PFSK-1 (cell line): Measurements from ENCODE around the gene TNFRSF21.

Source experiments
- FOXP2 ChIP-seq: optimal IDR thresholded peaks from 2 replicates; pipeline ENCODE3; 2011; ENCODE audit warnings: borderline replicate concordance, control low read depth, inconsistent platforms; ENCODE audit not compliant: insufficient read depth; ENCODE audit errors: extremely low read length, extremely low read depth
- POLR2AphosphoS5 ChIP-seq: IDR thresholded peaks from 2 replicates; pipeline ENCODE4 v1.6.1; 2012; ENCODE audit warnings: low read depth, mild to moderate bottlenecking, control low read depth, low read length, moderate library complexity
- REST ChIP-seq, 2 experiments: IDR thresholded peaks; 2 replicates each; pipeline versions ENCODE4 v1.6.1 to v1.8.0; 2011 to 2012; ENCODE audit warnings: low read depth in 2 of 2, low read length in 2 of 2, control low read depth in 1 of 2, inconsistent platforms in 1 of 2, mild to moderate bottlenecking in 1 of 2, moderate library complexity in 1 of 2; ENCODE audit not compliant: insufficient read depth in 1 of 2
- SIN3A ChIP-seq: IDR thresholded peaks from 2 replicates; pipeline ENCODE4 v1.6.1; 2012; ENCODE audit warnings: mild to moderate bottlenecking, low read length, moderate library complexity, borderline replicate concordance; ENCODE audit not compliant: insufficient read depth
- TAF1 ChIP-seq: IDR thresholded peaks from 2 replicates; pipeline ENCODE4 v1.6.1; 2012; ENCODE audit warnings: low read length, control low read depth, borderline replicate concordance; ENCODE audit not compliant: insufficient read depth

- TF ChIP-seq POLR2AphosphoS5 (no peak), TAF1 (no peak), REST (IDR thresholded peaks at IDR 0.05; ENCODE audit: insufficient read depth in 1 of 2, low read depth in 2 of 2, low read length in 2 of 2) (no peak), FOXP2 (no peak), SIN3A (no peak)
Observed at GRCh38 chr6:47209632-47210031, 100.1 kb downstream of the TNFRSF21 start.
